ENCODE data around the gene PAK2. TPM values are rescaled to one million over a fixed set of nuclear protein-coding genes. Genes with fewer than 3 reads are reported as not detected.
A peak's percentile ranks its signal among the peaks of the same experiment; 100 is the strongest.
"Not testable (repeated sequence)": the region's sequence is repeated elsewhere in the genome, so short reads cannot be mapped to it uniquely, and the experiment has no call there.

PAK2 gene
- polyA plus RNA-seq, 4 donors: 22.9 to 41.9 (median 24.5) TPM

- H3K27ac ChIP-seq (ENCODE audit: low read depth in 1 of 3, low read length in 2 of 3): peak overlapping the region; percentile 87 to 96 (median 95)
- peaks cover 0 to 9% (median 0%) of the 10 kb centered on the region in 3 donors for H3K36me3 ChIP-seq (ENCODE audit: control insufficient read depth in 3 of 3, insufficient read depth in 2 of 3, low read depth in 1 of 3, low read length in 3 of 3)
- H3K4me3 ChIP-seq (ENCODE audit: low read depth in 1 of 3, low read length in 3 of 3): peak overlapping the region in 2 of 3 donors; percentile 65 to 98
- DNase-seq (peak; percentile 72 to 80), FAIRE-seq (no peak)
- no peaks in the 10 kb centered on the region for H3K27me3 ChIP-seq (ENCODE audit: control insufficient read depth in 3 of 3, insufficient read depth in 3 of 3, low read length in 3 of 3)
- WGBS, 3 donors: 3 to 18% (median 5%) methylated on average over 5 of the region's 5 CpGs
- peaks cover 0 to 10% (median 0%) of the 10 kb centered on the region in 3 donors for H3K4me1 ChIP-seq (ENCODE audit: control insufficient read depth in 3 of 3, insufficient read depth in 2 of 3, low read depth in 1 of 3, low read length in 2 of 3)
- H3K9me3 ChIP-seq (ENCODE audit: control insufficient read depth in 2 of 2, insufficient read depth in 1 of 2, low read depth in 1 of 2, low read length in 1 of 2): no peaks in the 10 kb centered on the region
Measured at GRCh38 chr3:196741249-196741889, 1.7 kb downstream of the PAK2 start.

- 91 to 92% (median 92%) methylated on average over 10 of the region's 10 CpGs for WGBS, 3 donors
- H3K4me3 ChIP-seq (ENCODE audit: low read depth in 1 of 3, low read length in 3 of 3); H3K9me3 ChIP-seq (ENCODE audit: control insufficient read depth in 2 of 2, insufficient read depth in 1 of 2, low read depth in 1 of 2, low read length in 1 of 2); FAIRE-seq; H3K27ac ChIP-seq (ENCODE audit: low read depth in 1 of 3, low read length in 2 of 3); H3K27me3 ChIP-seq (ENCODE audit: control insufficient read depth in 3 of 3, insufficient read depth in 3 of 3, low read length in 3 of 3); DNase-seq: not testable (repeated sequence)
- peaks cover 0 to 10% (median 3%) of the 10 kb centered on the region in 3 donors for H3K36me3 ChIP-seq (ENCODE audit: control insufficient read depth in 3 of 3, insufficient read depth in 2 of 3, low read depth in 1 of 3, low read length in 3 of 3)
- peaks cover 0 to 10% (median 0%) of the 10 kb centered on the region in 3 donors for H3K4me1 ChIP-seq (ENCODE audit: control insufficient read depth in 3 of 3, insufficient read depth in 2 of 3, low read depth in 1 of 3, low read length in 2 of 3)
Measured at GRCh38 chr3:196743569-196743968, 3.9 kb downstream of the PAK2 start.

GRCh38 chr3:196749125-196749524, 9.5 kb downstream of the PAK2 start:
- H3K36me3 ChIP-seq (ENCODE audit: control insufficient read depth in 3 of 3, insufficient read depth in 2 of 3, low read depth in 1 of 3, low read length in 3 of 3): peaks cover 3 to 32% (median 3%) of the 10 kb centered on the region in 3 donors
- WGBS, 3 donors: 73 to 97% (median 88%) methylated on average over 8 of the region's 8 CpGs
- no peak overlapping the region for H3K4me3 ChIP-seq (ENCODE audit: low read depth in 1 of 3, low read length in 3 of 3)
- FAIRE-seq (no peak), DNase-seq (no peak)
- H3K27ac ChIP-seq (ENCODE audit: low read depth in 1 of 3, low read length in 2 of 3): no peak overlapping the region
- H3K27me3 ChIP-seq (ENCODE audit: control insufficient read depth in 3 of 3, insufficient read depth in 3 of 3, low read length in 3 of 3): no peaks in the 10 kb centered on the region
- no peaks in the 10 kb centered on the region for H3K9me3 ChIP-seq (ENCODE audit: control insufficient read depth in 2 of 2, insufficient read depth in 1 of 2, low read depth in 1 of 2, low read length in 1 of 2)
- H3K4me1 ChIP-seq (ENCODE audit: control insufficient read depth in 3 of 3, insufficient read depth in 2 of 3, low read depth in 1 of 3, low read length in 2 of 3): peaks cover 0 to 2% (median 0%) of the 10 kb centered on the region in 3 donors

GRCh38 chr3:196753201-196753600, 13.5 kb downstream of the PAK2 start:
- 79 to 91% (median 88%) methylated on average over 8 of the region's 8 CpGs for WGBS, 3 donors
- no peak for FAIRE-seq

GRCh38 chr3:196754091-196754981, 14.7 kb downstream of the PAK2 start:
- Histone ChIP-seq H3K9me3 (ENCODE audit: control insufficient read depth in 2 of 2, insufficient read depth in 1 of 2, low read depth in 1 of 2, low read length in 1 of 2) (peaks cover 0 to 18% of the 10 kb centered on the region in 2 donors), H3K36me3 (ENCODE audit: control insufficient read depth in 3 of 3, insufficient read depth in 2 of 3, low read depth in 1 of 3, low read length in 3 of 3) (peaks cover 2 to 40% (median 3%) of the 10 kb centered on the region in 3 donors), H3K4me3 (ENCODE audit: low read depth in 1 of 3, low read length in 3 of 3) (peak overlapping the region in 1 of 3 donors; percentile 19), H3K27ac (ENCODE audit: low read depth in 1 of 3, low read length in 2 of 3) (peak overlapping the region; percentile 1 to 52 (median 43)), H3K27me3 (ENCODE audit: control insufficient read depth in 3 of 3, insufficient read depth in 3 of 3, low read length in 3 of 3) (no peaks in the 10 kb centered on the region), H3K4me1 (ENCODE audit: control insufficient read depth in 3 of 3, insufficient read depth in 2 of 3, low read depth in 1 of 3, low read length in 2 of 3) (peaks cover 0 to 5% (median 2%) of the 10 kb centered on the region in 3 donors)
- FAIRE-seq: no peak
- peak; percentile 73 to 84 for DNase-seq
- 20 to 59% (median 42%) methylated on average over 9 of the region's 9 CpGs for WGBS, 3 donors

More at GRCh38 chr3:196753201-196753600, 13.5 kb downstream of the PAK2 start:
- no peak overlapping the region for H3K27ac ChIP-seq (ENCODE audit: low read depth in 1 of 3, low read length in 2 of 3)
- peak in 1 of 2 donors; percentile 55 for DNase-seq
- H3K27me3 ChIP-seq (ENCODE audit: control insufficient read depth in 3 of 3, insufficient read depth in 3 of 3, low read length in 3 of 3): no peaks in the 10 kb centered on the region
- peaks cover 0 to 18% of the 10 kb centered on the region in 2 donors for H3K9me3 ChIP-seq (ENCODE audit: control insufficient read depth in 2 of 2, insufficient read depth in 1 of 2, low read depth in 1 of 2, low read length in 1 of 2)
- H3K4me3 ChIP-seq (ENCODE audit: low read depth in 1 of 3, low read length in 3 of 3): no peak overlapping the region
- peaks cover 3 to 34% (median 3%) of the 10 kb centered on the region in 3 donors for H3K36me3 ChIP-seq (ENCODE audit: control insufficient read depth in 3 of 3, insufficient read depth in 2 of 3, low read depth in 1 of 3, low read length in 3 of 3)
- peaks cover 0 to 5% (median 2%) of the 10 kb centered on the region in 3 donors for H3K4me1 ChIP-seq (ENCODE audit: control insufficient read depth in 3 of 3, insufficient read depth in 2 of 3, low read depth in 1 of 3, low read length in 2 of 3)

- DNase-seq (no peak), FAIRE-seq (no peak)
- peaks cover 0 to 3% (median 2%) of the 10 kb centered on the region in 3 donors for H3K4me1 ChIP-seq (ENCODE audit: control insufficient read depth in 3 of 3, insufficient read depth in 2 of 3, low read depth in 1 of 3, low read length in 2 of 3)
- 73 to 95% (median 85%) methylated on average over 4 of the region's 4 CpGs for WGBS, 3 donors
- no peak overlapping the region for H3K27ac ChIP-seq (ENCODE audit: low read depth in 1 of 3, low read length in 2 of 3)
- no peak overlapping the region for H3K4me3 ChIP-seq (ENCODE audit: low read depth in 1 of 3, low read length in 3 of 3)
- no peaks in the 10 kb centered on the region for H3K27me3 ChIP-seq (ENCODE audit: control insufficient read depth in 3 of 3, insufficient read depth in 3 of 3, low read length in 3 of 3)
- peaks cover 0 to 20% of the 10 kb centered on the region in 2 donors for H3K9me3 ChIP-seq (ENCODE audit: control insufficient read depth in 2 of 2, insufficient read depth in 1 of 2, low read depth in 1 of 2, low read length in 1 of 2)
- H3K36me3 ChIP-seq (ENCODE audit: control insufficient read depth in 3 of 3, insufficient read depth in 2 of 3, low read depth in 1 of 3, low read length in 3 of 3): peaks cover 0 to 40% (median 2%) of the 10 kb centered on the region in 3 donors
Measured at GRCh38 chr3:196756732-196757131, 17.1 kb downstream of the PAK2 start.

GRCh38 chr3:196757876-196758739, 18.5 kb downstream of the PAK2 start:
- no peaks in the 10 kb centered on the region for H3K27me3 ChIP-seq (ENCODE audit: control insufficient read depth in 3 of 3, insufficient read depth in 3 of 3, low read length in 3 of 3)
- WGBS, 3 donors: 82 to 94% (median 86%) methylated on average over 9 of the region's 9 CpGs
- H3K27ac ChIP-seq (ENCODE audit: low read depth in 1 of 3, low read length in 2 of 3): no peak overlapping the region
- FAIRE-seq (no peak), DNase-seq (no peak)
- peaks cover 0 to 23% of the 10 kb centered on the region in 2 donors for H3K9me3 ChIP-seq (ENCODE audit: control insufficient read depth in 2 of 2, insufficient read depth in 1 of 2, low read depth in 1 of 2, low read length in 1 of 2)
- peaks cover 0 to 31% (median 2%) of the 10 kb centered on the region in 3 donors for H3K36me3 ChIP-seq (ENCODE audit: control insufficient read depth in 3 of 3, insufficient read depth in 2 of 3, low read depth in 1 of 3, low read length in 3 of 3)
- peaks cover 0 to 3% (median 2%) of the 10 kb centered on the region in 3 donors for H3K4me1 ChIP-seq (ENCODE audit: control insufficient read depth in 3 of 3, insufficient read depth in 2 of 3, low read depth in 1 of 3, low read length in 2 of 3)
- no peak overlapping the region for H3K4me3 ChIP-seq (ENCODE audit: low read depth in 1 of 3, low read length in 3 of 3)
